Measurements from ENCODE around the gene WDCP.
"Not testable (repeated sequence)": the region's sequence is repeated elsewhere in the genome, so short reads cannot be mapped to it uniquely, and the experiment has no call there.

Gene WDCP

GRCh38 chr2:24015562-24016375 lies 31.4 kb downstream of the WDCP start:
- no peak overlapping the region for H3K4me3 ChIP-seq (ENCODE audit: low read length)
- peak; percentile 87 for DNase-seq (ENCODE audit: low read depth)

GRCh38 chr2:24014902-24015301 lies 32.3 kb downstream of the WDCP start:
- not testable (repeated sequence) for H3K4me3 ChIP-seq (ENCODE audit: low read length)
- peak; percentile 11 for DNase-seq (ENCODE audit: low read depth)

More at GRCh38 chr2:24015562-24016375, 31.4 kb downstream of the WDCP start:
- TF ChIP-seq CTCF (conservative IDR thresholded peaks at IDR 0.05; ENCODE audit: low read length), result no peak

- no peak for TF ChIP-seq CTCF (conservative IDR thresholded peaks at IDR 0.05; ENCODE audit: low read length)
- no peak overlapping the region for H3K4me3 ChIP-seq (ENCODE audit: low read length)
- DNase-seq (ENCODE audit: low read depth), result no peak
Observed at GRCh38 chr2:24012521-24013188, 34.5 kb downstream of the WDCP start.

DNA sequence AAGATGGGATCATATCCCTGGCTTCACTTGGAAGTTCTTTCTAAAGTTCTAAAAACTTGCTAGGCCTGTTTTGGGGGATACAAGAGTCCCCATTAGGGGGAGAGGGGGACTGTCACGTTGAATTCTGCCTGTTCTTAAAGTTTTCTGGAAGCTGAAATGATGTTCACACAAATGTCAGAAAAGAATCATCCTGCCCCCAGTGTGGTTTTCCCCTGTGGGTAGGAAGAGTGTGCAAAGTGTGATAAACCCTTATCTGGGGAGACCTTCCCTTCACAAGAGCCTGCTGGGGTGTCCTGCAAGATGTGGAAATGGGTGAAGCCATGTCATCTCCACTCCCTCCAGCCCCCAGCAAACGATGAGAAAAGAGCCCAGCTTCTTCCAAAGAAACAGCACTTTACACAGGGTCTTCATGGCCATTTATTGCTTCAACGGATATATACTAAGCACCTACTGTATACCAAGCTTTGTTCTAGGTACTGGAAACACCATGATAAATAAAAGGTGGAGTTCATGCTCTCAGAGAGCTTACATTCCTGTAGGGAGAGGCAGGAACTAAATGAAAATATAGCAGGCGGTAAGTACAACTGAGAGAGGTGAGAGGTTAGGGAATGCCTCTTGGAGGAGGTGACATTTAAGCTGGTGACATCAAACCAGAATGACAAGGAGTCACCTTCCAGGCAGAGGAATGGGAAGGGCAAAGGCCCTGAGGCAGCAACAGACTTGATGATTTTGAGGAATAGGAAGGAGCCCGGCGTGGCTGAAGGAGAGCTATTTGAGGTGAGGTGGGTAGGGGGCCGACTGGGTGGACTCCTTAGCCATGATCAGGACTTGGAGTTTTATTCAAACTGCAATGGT lies 35.7 kb downstream of the WDCP start:
- TF ChIP-seq CTCF (conservative IDR thresholded peaks at IDR 0.05; ENCODE audit: low read length), result no peak
- DNase-seq (ENCODE audit: low read depth), result no peak
- H3K4me3 ChIP-seq (ENCODE audit: low read length), result no peak overlapping the region

- H3K4me3 ChIP-seq (ENCODE audit: low read length), result peak overlapping the region; percentile 54
- DNase-seq (ENCODE audit: low read depth), result no peak
- TF ChIP-seq CTCF (conservative IDR thresholded peaks at IDR 0.05; ENCODE audit: low read length), result no peak
Observed at GRCh38 chr2:24010477-24011249, 36.5 kb downstream of the WDCP start.

GRCh38 chr2:24009680-24010476 lies 37.3 kb downstream of the WDCP start, which contains the start of gene MFSD2B:
MFSD2B (plus strand) TSS chr2:24010085; CDS start chr2:24010097, 12 bp downstream.
- DNase-seq (ENCODE audit: low read depth), result peak; percentile 15
- H3K4me3 ChIP-seq (ENCODE audit: low read length), result peak within 1 kb of the TSS; percentile 54
- TF ChIP-seq CTCF (conservative IDR thresholded peaks at IDR 0.05; ENCODE audit: low read length), result no peak

Measured in AG10803 (cell line).